HepG2 (cell line): Measurements from ENCODE around the gene KLF9. TPM values are rescaled to one million over a fixed set of nuclear protein-coding genes. Genes with fewer than 3 reads are reported as not detected.
A peak's percentile ranks its signal among the peaks of the same experiment; 100 is the strongest.

Experiments
- FOXC1 ChIP-seq: sonication (generic); formaldehyde crosslinking; IDR thresholded peaks from 2 replicates; pipeline ENCODE4 v1.8.0; 2022; ENCODE audit warnings: mild to moderate bottlenecking, missing genetic modification reagents, borderline replicate concordance
- HMG20B ChIP-seq: conservative IDR thresholded peaks from 2 replicates; pipeline ENCODE4 v1.6.1; 2016; ENCODE audit warnings: missing genetic modification reagents, missing compliant biosample characterization
- KAT8 ChIP-seq: IDR thresholded peaks from 2 replicates; pipeline ENCODE4 v1.6.1; 2016; ENCODE audit warnings: missing genetic modification reagents, missing compliant biosample characterization
- KLF12 ChIP-seq: sonication (generic); formaldehyde crosslinking; IDR thresholded peaks from 2 replicates; pipeline ENCODE4 v1.4.0; 2020; ENCODE audit warnings: missing genetic modification reagents, borderline replicate concordance
- MEF2D ChIP-seq: sonication (generic); formaldehyde crosslinking; IDR thresholded peaks from 2 replicates; pipeline ENCODE4 v1.5.1; 2020; ENCODE audit warnings: mild to moderate bottlenecking, missing genetic modification reagents
- MYNN ChIP-seq: sonication (generic); formaldehyde crosslinking; IDR thresholded peaks from 2 replicates; pipeline ENCODE4 v1.4.0; 2020; ENCODE audit warnings: mild to moderate bottlenecking, low read depth, missing genetic modification reagents
- SALL2 ChIP-seq: sonication (generic); formaldehyde crosslinking; IDR thresholded peaks from 2 replicates; pipeline ENCODE4 v1.8.1; 2023; ENCODE audit warnings: mild to moderate bottlenecking, missing genetic modification reagents, inconsistent platforms
- SP140L ChIP-seq: sonication (generic); formaldehyde crosslinking; IDR thresholded peaks from 2 replicates; pipeline ENCODE4 v1.4.0; 2020; ENCODE audit warnings: missing genetic modification reagents, borderline replicate concordance
- SPEN ChIP-seq: sonication (generic); formaldehyde crosslinking; IDR thresholded peaks from 2 replicates; pipeline ENCODE4 v1.5.1; 2020; ENCODE audit warnings: low read depth, mild to moderate bottlenecking, missing genetic modification reagents
- ZBTB21 ChIP-seq: sonication (generic); formaldehyde crosslinking; IDR thresholded peaks from 2 replicates; pipeline ENCODE4 v1.4.0; 2020; ENCODE audit warnings: missing genetic modification reagents
- ZKSCAN1 ChIP-seq: fragments of 150-350 bp; IDR thresholded peaks from 2 replicates; pipeline ENCODE4 v1.6.1; 2014; ENCODE audit warnings: low read length
- ZNF253 ChIP-seq: sonication (generic); formaldehyde crosslinking; IDR thresholded peaks from 2 replicates; pipeline ENCODE4 v1.8.0; 2022; ENCODE audit warnings: mild to moderate bottlenecking, missing genetic modification reagents, borderline replicate concordance
- ZNF546 ChIP-seq: sonication (generic); formaldehyde crosslinking; conservative IDR thresholded peaks from 2 replicates; pipeline ENCODE4 v1.8.1; 2023; ENCODE audit warnings: mild to moderate bottlenecking, missing genetic modification reagents
- ZNF562 ChIP-seq: sonication (generic); formaldehyde crosslinking; IDR thresholded peaks from 2 replicates; pipeline ENCODE4 v1.8.0; 2022; ENCODE audit warnings: missing genetic modification reagents, borderline replicate concordance
- ZNF724P ChIP-seq: sonication (generic); formaldehyde crosslinking; IDR thresholded peaks from 2 replicates; pipeline ENCODE4 v1.8.0; 2022; ENCODE audit warnings: missing genetic modification reagents, borderline replicate concordance
- ZNF746 ChIP-seq: sonication (generic); formaldehyde crosslinking; IDR thresholded peaks from 2 replicates; pipeline ENCODE4 v1.8.0; 2022; ENCODE audit warnings: mild to moderate bottlenecking, missing genetic modification reagents
- ZNF790 ChIP-seq: sonication (generic); formaldehyde crosslinking; IDR thresholded peaks from 2 replicates; pipeline ENCODE4 v1.8.0; 2022; ENCODE audit warnings: missing genetic modification reagents, mild to moderate bottlenecking, borderline replicate concordance
- ZSCAN29 ChIP-seq: sonication (generic); formaldehyde crosslinking; conservative IDR thresholded peaks from 2 replicates; pipeline ENCODE4 v1.4.0; 2020; ENCODE audit warnings: mild to moderate bottlenecking, missing genetic modification reagents
- polyA plus RNA-seq, 8 experiments: library from polyadenylated mRNA; depleted of rRNA in 3 of 8; stranded (reverse) in 7 of 8; unstranded in 1 of 8; fragments of >200 nt; fragmentation: Illumina TruSeq in 4 of 8; extraction: Trizol in 4 of 8; gene quantifications; 2 replicates each; pipeline versions ENCODE4 v1.2.1 to v1.2.3, GENCODE V29; 2011 to 2016; ENCODE audit warnings: low read depth in 4 of 8, missing spikeins in 1 of 8, mixed read lengths in 1 of 8; ENCODE audit not compliant: insufficient read depth in 1 of 8
- total RNA-seq, 5 experiments: library from RNA; depleted of rRNA; stranded (reverse); fragments of >200 nt; fragmentation: Illumina TruSeq; extraction: Trizol; gene quantifications; 2 replicates each; pipeline ENCODE4 v1.2.3, GENCODE V29; 2016; ENCODE audit warnings: low read depth in 1 of 5
- TF ChIP-seq, protein P1 (sequence below): sonication (generic); formaldehyde crosslinking; IDR thresholded peaks from 2 replicates; pipeline ENCODE4 v1.4.0; 2020; ENCODE audit warnings: missing genetic modification reagents, borderline replicate concordance
- TF ChIP-seq, protein P2 (sequence below): sonication (generic); formaldehyde crosslinking; IDR thresholded peaks from 2 replicates; pipeline ENCODE4 v1.5.1; 2020; ENCODE audit warnings: missing genetic modification reagents, mild to moderate bottlenecking, borderline replicate concordance
- TF ChIP-seq, protein P3 (sequence below): sonication (generic); formaldehyde crosslinking; IDR thresholded peaks from 2 replicates; pipeline ENCODE4 v1.4.0; 2020; ENCODE audit warnings: missing genetic modification reagents, mild to moderate bottlenecking, borderline replicate concordance
- TF ChIP-seq, protein P4 (sequence below): sonication (generic); formaldehyde crosslinking; IDR thresholded peaks from 2 replicates; pipeline ENCODE4 v1.9.0; 2021; ENCODE audit warnings: missing genetic modification reagents, mild to moderate bottlenecking, borderline replicate concordance

The KLF9 gene
- total and polyA plus RNA-seq, 2 of the 13 experiments (the other 11 are each of a cell fraction or from before 2014, with no cell fraction given), result 5.7 to 7.2 TPM

DNA sequence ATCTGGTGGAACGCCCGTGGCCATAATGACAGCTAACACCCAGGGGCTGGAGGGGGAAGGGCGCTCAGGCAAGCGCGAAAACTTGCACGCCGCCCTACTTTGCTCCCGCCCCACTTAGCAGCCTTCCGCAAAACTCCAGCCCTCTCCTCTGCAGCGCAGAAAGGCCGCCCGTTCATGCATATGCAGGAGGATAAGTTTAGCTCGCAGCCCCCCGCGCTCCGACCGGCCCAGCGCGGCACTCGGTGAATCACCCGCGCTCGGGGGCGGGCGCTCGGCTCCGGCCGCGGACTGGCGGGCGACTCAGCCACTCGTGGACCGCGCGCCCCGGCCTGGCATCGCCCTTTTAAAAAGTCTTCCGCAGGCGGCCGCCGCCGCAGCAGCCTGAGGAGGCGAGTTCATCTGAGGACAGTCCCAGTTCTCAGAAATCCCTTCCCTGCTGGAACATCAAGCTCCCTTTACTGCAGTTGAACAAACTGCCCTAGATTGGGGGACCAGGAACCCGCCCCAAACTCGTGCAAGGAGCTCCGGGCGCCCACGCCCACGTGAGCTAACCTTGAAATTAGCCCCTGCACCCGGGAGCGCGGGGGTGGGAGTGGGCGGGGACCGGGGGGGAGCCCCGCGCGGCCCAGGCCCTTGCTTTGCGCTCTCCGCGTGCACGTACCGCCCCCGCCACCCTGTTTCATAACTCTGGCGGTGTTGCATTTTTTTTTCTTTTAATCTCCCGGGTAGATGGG is 4.5 kb upstream of the KLF9 start (continued):
- TF ChIP-seq, protein P1, sequence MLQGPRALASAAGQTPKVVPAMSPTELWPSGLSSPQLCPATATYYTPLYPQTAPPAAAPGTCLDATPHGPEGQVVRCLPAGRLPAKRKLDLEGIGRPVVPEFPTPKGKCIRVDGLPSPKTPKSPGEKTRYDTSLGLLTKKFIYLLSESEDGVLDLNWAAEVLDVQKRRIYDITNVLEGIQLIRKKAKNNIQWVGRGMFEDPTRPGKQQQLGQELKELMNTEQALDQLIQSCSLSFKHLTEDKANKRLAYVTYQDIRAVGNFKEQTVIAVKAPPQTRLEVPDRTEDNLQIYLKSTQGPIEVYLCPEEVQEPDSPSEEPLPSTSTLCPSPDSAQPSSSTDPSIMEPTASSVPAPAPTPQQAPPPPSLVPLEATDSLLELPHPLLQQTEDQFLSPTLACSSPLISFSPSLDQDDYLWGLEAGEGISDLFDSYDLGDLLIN, result peak; percentile 30; the same call in 1 of the 2 replicates
- TF ChIP-seq KAT8 (no peak), ZNF546 (CRISPR knock-in tag) (0 out of 2 replicates have a peak, but pooled peaks have one; percentile 48), SP140L (CRISPR knock-in tag) (no peak), ZNF253 (peak; percentile 34; the same call in 1 of the 2 replicates), ZNF724P (CRISPR knock-in tag) (0 out of 2 replicates have a peak, but pooled peaks have one; percentile 4), HMG20B (CRISPR knock-in tag) (peak; percentile 14; the same call in 1 of the 2 replicates), SPEN (CRISPR knock-in tag) (peak; percentile 34; the same call in 1 of the 2 replicates), ZNF790 (peak; percentile 35; the same call in 1 of the 2 replicates), SALL2 (peak; percentile 18; the same call in 1 of the 2 replicates), ZKSCAN1 (no peak), KLF12 (peak; percentile 59; the same call in 1 of the 2 replicates), ZBTB21 (CRISPR knock-in tag) (no peak), ZSCAN29 (CRISPR knock-in tag) (no peak), FOXC1 (CRISPR knock-in tag) (0 out of 2 replicates have a peak, but pooled peaks have one; percentile 38), ZNF746 (CRISPR knock-in tag) (peak; percentile 59; the same call in 1 of the 2 replicates), MYNN (CRISPR knock-in tag) (no peak), MEF2D (CRISPR knock-in tag) (no peak), ZNF562 (0 out of 2 replicates have a peak, but pooled peaks have one; percentile 3)
- TF ChIP-seq, protein P2, sequence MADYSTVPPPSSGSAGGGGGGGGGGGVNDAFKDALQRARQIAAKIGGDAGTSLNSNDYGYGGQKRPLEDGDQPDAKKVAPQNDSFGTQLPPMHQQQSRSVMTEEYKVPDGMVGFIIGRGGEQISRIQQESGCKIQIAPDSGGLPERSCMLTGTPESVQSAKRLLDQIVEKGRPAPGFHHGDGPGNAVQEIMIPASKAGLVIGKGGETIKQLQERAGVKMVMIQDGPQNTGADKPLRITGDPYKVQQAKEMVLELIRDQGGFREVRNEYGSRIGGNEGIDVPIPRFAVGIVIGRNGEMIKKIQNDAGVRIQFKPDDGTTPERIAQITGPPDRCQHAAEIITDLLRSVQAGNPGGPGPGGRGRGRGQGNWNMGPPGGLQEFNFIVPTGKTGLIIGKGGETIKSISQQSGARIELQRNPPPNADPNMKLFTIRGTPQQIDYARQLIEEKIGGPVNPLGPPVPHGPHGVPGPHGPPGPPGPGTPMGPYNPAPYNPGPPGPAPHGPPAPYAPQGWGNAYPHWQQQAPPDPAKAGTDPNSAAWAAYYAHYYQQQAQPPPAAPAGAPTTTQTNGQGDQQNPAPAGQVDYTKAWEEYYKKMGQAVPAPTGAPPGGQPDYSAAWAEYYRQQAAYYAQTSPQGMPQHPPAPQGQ (CRISPR knock-in tag), result no peak
- TF ChIP-seq, protein P3, sequence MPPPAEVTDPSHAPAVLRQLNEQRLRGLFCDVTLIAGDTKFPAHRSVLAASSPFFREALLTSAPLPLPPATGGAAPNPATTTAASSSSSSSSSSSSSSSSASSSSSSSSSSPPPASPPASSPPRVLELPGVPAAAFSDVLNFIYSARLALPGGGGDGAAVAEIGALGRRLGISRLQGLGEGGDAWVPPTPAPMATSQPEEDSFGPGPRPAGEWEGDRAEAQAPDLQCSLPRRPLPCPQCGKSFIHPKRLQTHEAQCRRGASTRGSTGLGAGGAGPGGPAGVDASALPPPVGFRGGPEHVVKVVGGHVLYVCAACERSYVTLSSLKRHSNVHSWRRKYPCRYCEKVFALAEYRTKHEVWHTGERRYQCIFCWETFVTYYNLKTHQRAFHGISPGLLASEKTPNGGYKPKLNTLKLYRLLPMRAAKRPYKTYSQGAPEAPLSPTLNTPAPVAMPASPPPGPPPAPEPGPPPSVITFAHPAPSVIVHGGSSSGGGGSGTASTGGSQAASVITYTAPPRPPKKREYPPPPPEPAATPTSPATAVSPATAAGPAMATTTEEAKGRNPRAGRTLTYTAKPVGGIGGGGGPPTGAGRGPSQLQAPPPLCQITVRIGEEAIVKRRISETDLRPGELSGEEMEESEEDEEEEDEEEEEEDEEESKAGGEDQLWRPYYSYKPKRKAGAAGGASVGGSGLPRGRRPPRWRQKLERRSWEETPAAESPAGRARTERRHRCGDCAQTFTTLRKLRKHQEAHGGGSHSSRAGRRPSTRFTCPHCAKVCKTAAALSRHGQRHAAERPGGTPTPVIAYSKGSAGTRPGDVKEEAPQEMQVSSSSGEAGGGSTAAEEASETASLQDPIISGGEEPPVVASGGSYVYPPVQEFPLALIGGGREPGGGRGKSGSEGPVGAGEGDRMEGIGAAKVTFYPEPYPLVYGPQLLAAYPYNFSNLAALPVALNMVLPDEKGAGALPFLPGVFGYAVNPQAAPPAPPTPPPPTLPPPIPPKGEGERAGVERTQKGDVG, result no peak
- TF ChIP-seq, protein P4, sequence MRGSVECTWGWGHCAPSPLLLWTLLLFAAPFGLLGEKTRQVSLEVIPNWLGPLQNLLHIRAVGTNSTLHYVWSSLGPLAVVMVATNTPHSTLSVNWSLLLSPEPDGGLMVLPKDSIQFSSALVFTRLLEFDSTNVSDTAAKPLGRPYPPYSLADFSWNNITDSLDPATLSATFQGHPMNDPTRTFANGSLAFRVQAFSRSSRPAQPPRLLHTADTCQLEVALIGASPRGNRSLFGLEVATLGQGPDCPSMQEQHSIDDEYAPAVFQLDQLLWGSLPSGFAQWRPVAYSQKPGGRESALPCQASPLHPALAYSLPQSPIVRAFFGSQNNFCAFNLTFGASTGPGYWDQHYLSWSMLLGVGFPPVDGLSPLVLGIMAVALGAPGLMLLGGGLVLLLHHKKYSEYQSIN (CRISPR knock-in tag), result no peak
